Transverse colon (tissue), 4 donors: ENCODE data around the gene BET1. TPM values are rescaled to one million over a fixed set of nuclear protein-coding genes. Genes with fewer than 3 reads are reported as not detected.

Experiments used
- DNase-seq: peaks from one replicate; pipeline ENCODE4 v3.0.0-alpha.2; 2019
- H3K27ac ChIP-seq, 4 donors: fragments of 200-600 bp; sonication (generic); 2 replicates each; pipeline ENCODE4 v1.5.1; 2016 to 2018; ENCODE audit warnings: inconsistent platforms in 4 of 4
- H3K27me3 ChIP-seq: fragments of 200-600 bp; sonication (generic); 2 replicates; pipeline ENCODE4 v1.5.1; 2017; ENCODE audit warnings: inconsistent platforms
- H3K36me3 ChIP-seq, 4 donors: fragments of 200-600 bp; sonication (generic); 2 replicates each; pipeline ENCODE4 v1.5.1; 2017 to 2019; ENCODE audit warnings: inconsistent platforms in 4 of 4
- H3K4me1 ChIP-seq, 4 donors: fragments of 200-600 bp; sonication (generic); 2 replicates each; pipeline ENCODE4 v1.5.1; 2017 to 2020; ENCODE audit warnings: inconsistent platforms in 4 of 4
- H3K4me3 ChIP-seq, 4 donors: fragments of 200-600 bp; sonication (generic); 1 replicate in 1 of 4; 2 replicates in 3 of 4; pipeline versions ENCODE4 v1.5.1 to v1.6.1; 2017 to 2019; ENCODE audit warnings: inconsistent platforms in 4 of 4
- H3K9me3 ChIP-seq, 2 donors: fragments of 200-600 bp; sonication (generic); 2 replicates each; pipeline ENCODE4 v1.5.1; 2017 to 2019; ENCODE audit warnings: inconsistent platforms in 2 of 2
- CTCF ChIP-seq, 5 experiments: fragments of 200-600 bp in 3 of 5; fragments of 450-650 bp in 2 of 5; sonication (generic) in 3 of 5; IDR thresholded peaks; 1 replicate in 2 of 5; 2 replicates in 3 of 5; pipeline ENCODE4 v1.5.1; 2016 to 2017; ENCODE audit warnings: antibody characterized with exemption in 5 of 5, inconsistent platforms in 3 of 5, mild to moderate bottlenecking in 2 of 5, moderate library complexity in 1 of 5
- EP300 ChIP-seq: sonication (generic); formaldehyde crosslinking; IDR thresholded peaks from one replicate; pipeline ENCODE4 v1.6.1; 2017; ENCODE audit warnings: antibody characterized with exemption, low read depth
- POLR2A ChIP-seq: fragments of 450-650 bp; IDR thresholded peaks from one replicate; pipeline ENCODE4 v1.6.1; 2016; ENCODE audit warnings: antibody characterized with exemption, mild to moderate bottlenecking, moderate library complexity
- POLR2AphosphoS5 ChIP-seq, 3 donors: sonication (generic); formaldehyde crosslinking; IDR thresholded peaks; one replicate each; pipeline ENCODE4 v1.6.1; 2016; ENCODE audit warnings: antibody characterized with exemption in 3 of 3
- WGBS, 2 donors: methylation state at CpG; one replicate each; pipeline ENCODE4 v1.1.5; 2018; ENCODE audit warnings: low coverage in 1 of 2; 5-methylcytosine and 5-hydroxymethylcytosine counted together
- in situ Hi-C, 4 donors: fragments of 200-750 bp; cut with MboI; loops; one replicate each; pipeline versions ENCODE4 v1.15.0 to v1.15.1; 2017; ENCODE audit warnings: low sequenced_read_pairs in 3 of 4, low pct_ligation_motif_present in 1 of 4, low pct_unique_long_range_greater_than_20kb in 1 of 4
- intact Hi-C: fragments of 100-400 bp; cut with DNase I; formaldehyde crosslinking; loops from one replicate; pipeline ENCODE4 v1.15.1; 2023; ENCODE audit warnings: low total_unique reads
- total RNA-seq, 4 donors: library from RNA; depleted of rRNA; stranded (reverse); fragments of >200 nt; gene quantifications; one replicate each; pipeline ENCODE4 v1.1.0, GENCODE V29; 2016

BET1 gene
- total RNA-seq, 4 donors from 2014 or later, result 15.7 to 28.9 (median 21.2) TPM

GRCh38 chr7:93957767-93958166 lies 46.4 kb downstream of the BET1 start:
- TF ChIP-seq CTCF (IDR thresholded peaks at IDR 0.05), result no peak
- no peak for TF ChIP-seq POLR2AphosphoS5 (IDR thresholded peaks at IDR 0.05)
- no peak for TF ChIP-seq EP300
- TF ChIP-seq POLR2A, result no peak
- Histone ChIP-seq H3K27ac (no peak overlapping the region), H3K4me1 (no peaks in the 10 kb centered on the region), H3K9me3 (no peaks in the 10 kb centered on the region), H3K27me3 (no peaks in the 10 kb centered on the region), H3K4me3 (no peak overlapping the region), H3K36me3 (no peaks in the 10 kb centered on the region)
- intact Hi-C loops (no loop called here), in situ Hi-C loops (no loop called here)
- 89 to 100% methylated on average over 1 of the region's 1 CpG for WGBS, 2 donors
- no peak for DNase-seq

- 77 to 85% methylated on average over 2 of the region's 2 CpGs for WGBS, 2 donors
- TF ChIP-seq POLR2AphosphoS5 (IDR thresholded peaks at IDR 0.05) (no peak), EP300 (no peak), CTCF (IDR thresholded peaks at IDR 0.05) (no peak), POLR2A (no peak)
- no peaks in the 10 kb centered on the region for H3K4me1 ChIP-seq
- H3K9me3 ChIP-seq, result no peaks in the 10 kb centered on the region
- H3K36me3 ChIP-seq, result no peaks in the 10 kb centered on the region
- no peaks in the 10 kb centered on the region for H3K27me3 ChIP-seq
- DNase-seq, result no peak
- no peak overlapping the region for H3K4me3 ChIP-seq
- intact Hi-C loops (no loop called here), in situ Hi-C loops (no loop called here)
- no peak overlapping the region for H3K27ac ChIP-seq
These were observed 48.9 kb downstream of the BET1 start for GRCh38 chr7:93955304-93955703.

- Histone ChIP-seq H3K4me3 (no peak overlapping the region), H3K27me3 (no peaks in the 10 kb centered on the region), H3K36me3 (no peaks in the 10 kb centered on the region), H3K4me1 (no peaks in the 10 kb centered on the region), H3K27ac (no peak overlapping the region), H3K9me3 (no peaks in the 10 kb centered on the region)
- intact Hi-C loops (loop anchor here (5.0 kb wide), 1 partner anchor 48 kb away; no protein-coding TSS in a partner anchor), in situ Hi-C loops (no loop called here)
- DNase-seq, result no peak
- TF ChIP-seq POLR2AphosphoS5 (IDR thresholded peaks at IDR 0.05) (no peak), EP300 (no peak), POLR2A (no peak), CTCF (IDR thresholded peaks at IDR 0.05) (no peak)
- 60 to 89% methylated on average over 1 of the region's 1 CpG for WGBS, 2 donors
These were observed 54.7 kb downstream of the BET1 start for GRCh38 chr7:93949423-93949822.

- DNase-seq, result no peak
- in situ Hi-C loops (no loop called here), intact Hi-C loops (loop anchor here (5.0 kb wide), 1 partner anchor 48 kb away; no protein-coding TSS in a partner anchor)
- Histone ChIP-seq H3K9me3 (no peaks in the 10 kb centered on the region), H3K4me3 (no peak overlapping the region), H3K4me1 (no peaks in the 10 kb centered on the region), H3K27ac (no peak overlapping the region), H3K27me3 (no peaks in the 10 kb centered on the region), H3K36me3 (no peaks in the 10 kb centered on the region)
- 46 to 60% methylated on average over 2 of the region's 2 CpGs for WGBS, 2 donors
- TF ChIP-seq POLR2A (no peak), CTCF (IDR thresholded peaks at IDR 0.05) (no peak)
These were observed 55.3 kb downstream of the BET1 start for GRCh38 chr7:93948873-93949272.
